ENCODE data around the gene B3GNT5. TPM values are rescaled to one million over a fixed set of nuclear protein-coding genes. Genes with fewer than 3 reads are reported as not detected.

The B3GNT5 gene
- total and polyA plus RNA-seq, 9 of the 15 experiments (the other 6 are each of a cell fraction or from before 2014, with no cell fraction given), result 8.8 to 23.8 (median 14.4) TPM

GRCh38 chr3:183215591-183216202 is 37.4 kb upstream of the B3GNT5 start (continued):
- TF ChIP-seq ADNP (tag; IDR thresholded peaks at IDR 0.05) (no peak), RHOXF2B (CRISPR knock-in tag; conservative IDR thresholded peaks at IDR 0.05) (no peak), NFRKB (IDR thresholded peaks at IDR 0.05; ENCODE audit: low read depth) (no peak), ZFP36 (IDR thresholded peaks at IDR 0.05; ENCODE audit: low read depth, low read length, partially characterized antibody) (no peak), FOXA1 (IDR thresholded peaks at IDR 0.05; ENCODE audit: borderline replicate concordance) (no peak), KDM4B (IDR thresholded peaks at IDR 0.05; ENCODE audit: borderline replicate concordance in 2 of 2, low read depth in 1 of 2) (no peak), ZNF609 (CRISPR knock-in tag; IDR thresholded peaks at IDR 0.05; ENCODE audit: borderline replicate concordance) (no peak)
- TF ChIP-seq, protein P1, sequence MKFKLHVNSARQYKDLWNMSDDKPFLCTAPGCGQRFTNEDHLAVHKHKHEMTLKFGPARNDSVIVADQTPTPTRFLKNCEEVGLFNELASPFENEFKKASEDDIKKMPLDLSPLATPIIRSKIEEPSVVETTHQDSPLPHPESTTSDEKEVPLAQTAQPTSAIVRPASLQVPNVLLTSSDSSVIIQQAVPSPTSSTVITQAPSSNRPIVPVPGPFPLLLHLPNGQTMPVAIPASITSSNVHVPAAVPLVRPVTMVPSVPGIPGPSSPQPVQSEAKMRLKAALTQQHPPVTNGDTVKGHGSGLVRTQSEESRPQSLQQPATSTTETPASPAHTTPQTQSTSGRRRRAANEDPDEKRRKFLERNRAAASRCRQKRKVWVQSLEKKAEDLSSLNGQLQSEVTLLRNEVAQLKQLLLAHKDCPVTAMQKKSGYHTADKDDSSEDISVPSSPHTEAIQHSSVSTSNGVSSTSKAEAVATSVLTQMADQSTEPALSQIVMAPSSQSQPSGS (CRISPR knock-in tag; IDR thresholded peaks at IDR 0.05), result no peak
